Stimulated activated CD8-positive, alpha-beta memory T cell treated with anti-CD3 and anti-CD28 coated beads, Interleukin-12 subunit alpha, Interleukin-12 subunit beta, amount 100 ng/mL, for 1 hour (primary cell): Measurements from ENCODE around the gene NYAP1.
"Not testable (repeated sequence)": the region's sequence is repeated elsewhere in the genome, so short reads cannot be mapped to it uniquely, and the experiment has no call there.

Source experiments
- DNase-seq: peaks from one replicate; pipeline ENCODE4 v3.0.0-alpha.2; 2020; ENCODE audit warnings: low read depth

NYAP1 gene

DNA sequence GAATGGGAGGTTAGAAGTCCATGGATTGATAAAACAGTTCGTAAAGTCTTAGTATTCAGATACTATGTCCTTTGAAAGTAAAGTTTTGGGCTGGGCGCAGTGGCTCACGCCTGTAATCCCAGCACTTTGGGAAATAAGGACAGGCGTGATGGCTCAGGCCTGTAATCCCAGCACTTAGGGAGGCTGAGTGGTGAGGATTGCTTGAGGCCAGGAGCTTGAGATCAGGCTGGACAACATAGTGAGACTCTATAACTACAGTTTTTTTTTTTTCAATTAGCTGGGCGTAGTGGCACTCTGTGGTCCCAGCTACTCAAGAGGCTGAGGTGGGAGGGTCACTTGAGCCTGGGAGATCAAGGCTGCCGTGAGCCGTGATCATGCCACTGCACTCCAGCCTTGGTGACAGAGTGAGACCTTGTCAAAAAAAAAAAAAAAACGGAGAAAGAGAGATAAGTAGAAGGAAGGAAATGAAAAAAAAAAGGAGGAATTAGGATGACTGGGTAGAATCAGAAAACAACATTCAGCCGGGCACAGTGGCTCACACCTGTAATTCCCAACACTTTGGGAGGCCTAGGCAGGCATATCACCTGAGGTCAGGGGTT is 29.6 kb downstream of the NYAP1 start:
- no peak for DNase-seq

DNA sequence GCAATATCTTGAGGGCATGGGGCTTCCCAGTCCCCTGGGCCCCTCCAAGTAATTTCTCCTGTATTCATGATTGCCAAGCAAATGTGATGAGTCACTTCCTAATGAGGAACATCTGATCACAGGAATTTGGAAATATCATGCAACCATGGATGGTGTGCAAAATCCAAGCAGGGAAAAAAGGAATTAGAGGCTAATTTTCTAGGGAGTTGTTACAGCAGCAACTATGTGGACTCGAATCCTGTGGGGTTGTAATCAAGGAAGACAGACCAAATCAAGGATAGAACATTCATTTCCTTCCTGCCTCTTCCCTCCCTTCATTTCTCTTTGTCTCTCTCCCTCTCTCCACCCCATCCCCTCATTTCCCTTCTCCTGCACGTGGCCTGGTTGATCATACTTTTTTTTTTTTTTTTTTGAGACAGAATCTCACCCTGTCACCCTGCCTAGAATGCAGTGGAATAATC is 31.4 kb downstream of the NYAP1 start:
- DNase-seq: no peak

DNA sequence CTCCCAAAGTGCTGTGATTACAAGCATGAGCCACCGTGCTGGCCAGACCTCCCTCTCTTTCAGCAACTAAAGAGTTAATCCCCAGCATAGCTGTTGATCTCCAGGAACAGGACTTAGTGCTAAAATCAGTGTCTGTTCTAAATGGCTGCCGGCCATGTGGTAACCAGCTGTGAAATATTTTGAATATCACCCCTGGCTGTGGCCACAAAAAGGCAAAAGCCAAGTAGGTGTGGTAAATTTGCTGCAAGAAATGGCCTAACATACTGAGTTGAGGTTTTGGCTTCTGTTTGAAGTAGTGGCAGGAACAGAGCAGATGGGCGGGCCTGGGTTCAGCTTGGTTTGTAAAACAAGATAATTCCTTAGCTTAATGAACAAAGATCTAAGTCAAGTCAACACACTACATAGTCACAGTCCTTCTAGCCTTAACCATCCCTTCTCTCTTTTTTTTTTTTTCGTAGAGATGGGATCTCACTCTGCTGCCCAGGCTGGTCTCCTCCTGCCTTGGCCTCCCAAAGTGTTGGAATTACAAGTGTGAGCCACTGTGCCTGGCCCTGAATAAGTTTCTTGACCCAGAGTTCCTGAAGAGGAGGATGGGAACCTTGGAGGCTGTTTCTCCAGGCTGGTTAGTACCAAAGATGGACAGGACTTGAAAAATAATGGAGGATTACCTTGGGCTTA is 32.5 kb downstream of the NYAP1 start:
- peak; percentile 25 for DNase-seq

DNA sequence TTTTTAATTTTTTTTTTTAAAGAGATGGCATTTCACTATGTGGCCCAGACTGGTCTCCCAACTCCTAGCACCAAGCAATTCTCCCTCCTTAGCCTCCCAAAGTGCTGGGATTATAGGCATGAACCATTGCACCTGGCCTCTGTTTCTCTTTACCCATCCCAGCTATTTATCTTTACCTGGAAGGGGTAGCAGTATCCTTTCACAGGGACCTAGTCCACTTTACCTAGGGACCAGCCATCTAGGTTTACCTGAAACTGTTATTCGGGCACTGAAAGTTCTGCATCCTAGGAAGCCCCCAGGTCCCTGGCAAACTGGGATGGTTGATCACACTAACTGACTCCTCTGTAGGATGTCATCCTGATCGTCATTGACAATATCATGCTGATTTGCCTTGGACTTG is 33.6 kb downstream of the NYAP1 start:
- no peak for DNase-seq

DNA sequence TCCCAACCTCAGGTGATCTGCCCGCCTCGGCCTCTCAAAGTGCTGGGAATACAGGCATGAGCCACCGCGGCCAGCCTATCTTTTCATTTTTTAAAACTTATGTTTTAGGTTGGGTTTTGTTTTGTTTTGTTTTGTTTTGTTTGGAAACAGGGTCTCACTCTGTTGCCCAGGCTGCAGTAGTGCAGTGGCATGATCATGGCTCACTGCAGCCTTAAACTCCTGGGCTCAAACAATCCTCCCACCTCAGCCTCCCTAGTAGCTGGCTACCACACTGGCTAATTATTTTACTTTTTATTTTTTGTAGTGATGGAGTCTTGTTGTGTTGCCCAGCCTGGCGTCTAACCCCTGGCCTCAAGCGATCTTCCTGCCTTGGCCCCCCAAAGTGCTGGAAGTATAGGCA is 35.9 kb downstream of the NYAP1 start:
- no peak for DNase-seq

DNA sequence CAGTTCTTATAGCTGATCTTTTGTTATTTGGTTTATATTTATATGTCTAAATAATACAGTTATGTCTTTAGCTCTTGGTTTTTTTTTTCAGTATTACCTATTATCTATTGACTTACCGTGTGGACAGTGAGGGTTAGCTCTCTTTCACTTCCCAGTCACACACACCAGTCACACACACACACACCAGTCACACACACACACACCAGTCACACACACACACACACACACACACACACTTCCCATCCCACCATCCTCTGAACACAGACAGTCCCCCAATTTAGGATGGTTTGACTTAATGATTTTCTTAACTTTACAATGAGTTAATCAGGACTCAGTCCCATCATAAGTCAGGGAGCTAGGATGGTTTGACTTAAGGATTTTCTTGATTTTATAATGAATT is 36.4 kb downstream of the NYAP1 start:
- no peak for DNase-seq

DNA sequence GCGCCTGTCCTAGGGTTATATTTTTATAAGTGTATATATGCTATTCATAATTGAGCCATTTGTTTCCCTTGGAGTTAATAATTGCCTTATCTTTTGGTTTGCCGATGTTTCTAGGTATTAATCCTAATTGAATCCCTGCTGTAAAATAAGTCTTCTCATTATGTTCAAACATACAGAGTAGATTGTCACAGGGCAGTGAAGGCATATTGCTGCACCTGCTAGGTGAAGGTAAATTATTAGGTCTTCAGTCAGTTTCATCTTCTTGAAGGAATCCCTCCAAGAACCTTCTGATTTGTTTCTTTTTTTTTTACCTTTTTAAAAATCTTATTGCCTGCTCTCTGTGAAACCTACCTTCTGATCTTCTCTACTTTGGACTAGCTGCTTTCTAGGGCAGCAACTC is 37.3 kb downstream of the NYAP1 start:
- no peak for DNase-seq

DNA sequence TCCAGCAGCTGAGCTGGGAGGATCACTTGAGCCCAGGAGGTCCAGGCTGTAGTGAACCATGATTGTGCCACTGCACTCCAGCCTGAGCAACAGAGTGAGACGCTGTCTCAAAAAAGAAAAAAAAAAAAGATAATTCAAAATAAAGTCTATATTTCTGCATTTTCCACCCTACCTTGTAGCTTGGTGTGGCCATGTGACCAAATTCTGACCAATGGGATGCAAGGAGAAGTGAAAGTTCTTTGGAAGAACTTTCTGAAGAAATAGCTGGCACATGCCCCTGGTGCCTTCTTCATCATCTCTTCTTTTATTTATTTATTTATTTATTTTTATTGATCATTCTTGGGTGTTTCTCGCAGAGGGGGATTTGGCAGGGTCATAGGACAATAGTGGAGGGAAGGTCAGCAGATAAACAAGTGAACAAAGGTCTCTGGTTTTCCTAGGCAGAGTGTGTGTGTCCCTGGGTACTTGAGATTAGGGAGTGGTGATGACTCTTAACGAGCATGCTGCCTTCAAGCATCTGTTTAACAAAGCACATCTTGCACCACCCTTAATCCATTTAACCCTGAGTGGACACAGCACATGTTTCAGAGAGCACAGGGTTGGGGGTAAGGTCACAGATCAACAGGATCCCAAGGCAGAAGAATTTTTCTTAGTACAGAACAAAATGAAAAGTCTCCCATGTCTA is 38.3 kb downstream of the NYAP1 start:
- DNase-seq: not testable (repeated sequence)

DNA sequence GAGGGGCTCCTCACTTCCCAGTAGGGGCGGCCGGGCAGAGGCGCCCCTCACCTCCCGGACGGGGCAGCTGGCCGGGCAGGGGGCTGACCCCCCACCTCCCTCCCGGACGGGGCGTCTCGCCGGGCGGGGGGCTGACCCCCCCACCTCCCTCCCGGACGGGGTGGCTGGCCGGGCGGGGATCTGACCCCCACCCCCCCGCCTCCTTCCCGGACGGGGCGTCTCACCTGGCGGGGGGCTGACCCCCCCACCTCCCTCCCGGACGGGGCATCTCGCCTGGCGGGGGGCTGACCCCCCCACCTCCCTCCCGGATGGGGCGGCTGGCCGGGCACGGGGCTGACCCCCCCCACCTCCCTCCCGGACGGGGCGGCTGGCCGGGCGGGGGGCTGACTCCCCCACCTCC is 39.5 kb downstream of the NYAP1 start:
- DNase-seq: not testable (repeated sequence)

DNA sequence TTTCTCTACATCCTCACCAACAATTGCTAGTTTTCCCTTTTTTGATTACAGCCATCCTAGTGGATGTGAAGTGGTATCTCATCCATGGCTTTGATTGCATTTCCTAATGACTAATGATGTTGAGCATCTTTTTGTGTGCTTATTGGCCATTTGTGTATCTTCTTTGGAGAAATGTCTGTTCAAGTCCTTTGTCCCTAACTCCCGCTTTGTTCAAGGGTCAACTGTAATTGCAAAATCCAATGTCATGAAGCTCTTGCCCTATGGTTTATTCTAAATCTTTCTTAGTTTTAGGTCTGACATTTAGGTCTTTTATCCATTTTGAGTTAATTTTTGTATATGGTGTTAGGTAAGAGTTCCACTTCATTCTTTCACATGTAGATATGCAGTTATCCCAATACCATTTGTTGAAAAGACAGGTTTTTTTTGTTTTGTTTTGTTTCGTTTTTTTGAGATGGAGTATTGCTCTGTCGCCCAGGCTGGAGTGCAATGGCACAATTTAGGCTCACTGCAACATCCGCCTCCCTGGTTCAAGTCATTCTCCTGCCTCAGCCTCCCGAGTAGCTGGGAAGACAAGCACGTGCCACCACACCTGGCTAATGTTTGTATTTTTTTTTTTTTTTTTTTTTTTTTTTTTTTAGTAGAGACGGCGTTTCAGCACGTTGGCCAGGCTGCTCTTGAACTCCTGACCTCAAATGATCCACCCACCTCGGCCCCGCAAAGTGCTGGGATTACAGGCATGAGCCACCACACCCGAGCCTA is 44.6 kb downstream of the NYAP1 start:
- not testable (repeated sequence) for DNase-seq

DNA sequence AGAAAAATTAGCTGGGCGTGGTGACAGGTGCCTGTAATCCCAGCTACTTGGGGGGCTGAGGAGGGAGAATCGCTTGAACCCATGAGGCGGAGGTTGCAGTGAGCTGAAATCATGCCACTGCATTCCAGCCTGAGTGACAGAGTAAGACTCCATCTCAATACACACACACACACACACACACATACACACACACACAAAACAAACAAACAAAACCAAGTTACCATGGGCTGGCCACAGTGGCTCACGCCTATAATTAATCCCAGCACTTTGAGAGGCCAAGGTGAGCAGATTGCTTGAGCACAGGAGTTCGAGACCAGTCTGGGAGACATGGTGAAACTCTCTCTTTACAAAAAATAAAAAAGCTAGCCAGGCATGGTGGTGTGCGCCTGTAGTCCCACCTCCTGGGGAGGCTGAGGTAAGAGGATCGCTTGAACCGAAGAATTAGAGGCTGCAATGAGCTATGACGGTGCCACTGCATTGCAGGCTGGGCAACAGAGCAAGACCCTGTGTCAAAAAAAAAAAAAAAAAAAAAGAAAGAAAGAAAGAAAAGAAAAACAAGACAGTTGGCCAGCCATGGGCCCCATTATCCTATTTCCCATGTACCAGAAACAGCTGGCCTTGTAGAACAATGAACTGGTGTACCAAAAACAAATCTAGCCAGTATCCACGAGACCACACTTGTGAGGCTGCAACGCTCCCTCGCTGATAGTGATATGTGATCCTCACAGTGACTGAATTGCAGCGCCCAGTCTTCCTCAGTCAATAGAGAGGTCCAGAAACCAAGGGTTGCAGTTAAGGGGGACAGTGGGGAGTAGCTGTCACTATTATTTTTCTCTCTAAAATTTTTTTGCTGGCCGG is 48.7 kb downstream of the NYAP1 start:
- DNase-seq: no peak

DNA sequence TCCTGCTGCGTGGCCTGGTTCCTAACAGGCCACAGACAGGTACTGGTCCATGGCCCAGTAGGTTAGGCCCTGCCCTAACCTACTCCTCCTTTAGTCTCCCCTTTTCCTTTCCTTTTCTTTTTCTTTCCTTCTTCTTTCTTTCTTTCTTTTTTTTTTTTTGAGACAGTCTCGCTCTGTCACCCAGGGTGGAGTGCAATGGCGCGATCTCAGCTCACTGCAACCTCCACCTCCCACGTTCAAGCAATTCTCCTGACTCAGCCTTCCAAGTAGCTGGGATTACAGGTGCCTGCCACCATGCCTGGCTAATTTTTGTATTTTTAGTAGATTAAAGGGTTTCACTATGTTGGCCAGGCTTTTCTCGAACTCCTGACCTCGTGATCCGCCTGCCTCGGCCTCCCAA is 52.3 kb downstream of the NYAP1 start:
- DNase-seq: not testable (repeated sequence)

DNA sequence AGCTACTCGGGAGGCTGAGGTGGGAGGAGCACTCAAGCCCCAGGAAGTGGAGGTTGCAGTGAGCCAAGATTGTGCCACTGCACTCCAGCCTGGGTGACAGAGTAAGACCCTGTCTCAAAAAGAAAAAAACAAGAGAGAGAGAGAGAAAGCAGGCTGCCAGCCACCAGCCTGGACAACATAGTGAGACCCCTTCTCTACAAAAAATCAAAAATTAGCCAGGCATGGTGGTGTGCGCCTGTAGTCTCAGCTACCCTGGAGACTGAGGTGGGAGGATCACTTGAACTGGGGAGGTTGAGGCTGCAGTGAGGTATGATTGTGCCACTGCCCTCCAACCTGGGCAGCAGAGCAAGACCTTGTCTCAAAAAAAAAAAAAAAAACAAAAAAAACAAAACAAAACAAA is 53.0 kb downstream of the NYAP1 start:
- DNase-seq: not testable (repeated sequence)

DNA sequence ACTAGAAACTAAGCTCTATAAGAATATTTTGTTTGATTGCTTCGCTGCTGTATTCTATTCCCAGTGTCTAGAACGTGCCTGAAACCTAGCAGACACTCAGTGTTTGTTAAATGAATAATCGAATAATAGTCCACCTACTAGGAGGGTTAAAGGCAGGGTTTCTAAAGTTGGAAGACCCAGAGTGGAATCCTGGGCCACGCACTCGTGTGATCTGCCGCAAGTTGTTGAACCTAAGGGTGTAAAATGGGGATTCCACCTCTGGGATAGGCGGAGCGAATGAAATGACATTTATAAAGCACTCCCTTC is 54.6 kb downstream of the NYAP1 start:
- DNase-seq: no peak

DNA sequence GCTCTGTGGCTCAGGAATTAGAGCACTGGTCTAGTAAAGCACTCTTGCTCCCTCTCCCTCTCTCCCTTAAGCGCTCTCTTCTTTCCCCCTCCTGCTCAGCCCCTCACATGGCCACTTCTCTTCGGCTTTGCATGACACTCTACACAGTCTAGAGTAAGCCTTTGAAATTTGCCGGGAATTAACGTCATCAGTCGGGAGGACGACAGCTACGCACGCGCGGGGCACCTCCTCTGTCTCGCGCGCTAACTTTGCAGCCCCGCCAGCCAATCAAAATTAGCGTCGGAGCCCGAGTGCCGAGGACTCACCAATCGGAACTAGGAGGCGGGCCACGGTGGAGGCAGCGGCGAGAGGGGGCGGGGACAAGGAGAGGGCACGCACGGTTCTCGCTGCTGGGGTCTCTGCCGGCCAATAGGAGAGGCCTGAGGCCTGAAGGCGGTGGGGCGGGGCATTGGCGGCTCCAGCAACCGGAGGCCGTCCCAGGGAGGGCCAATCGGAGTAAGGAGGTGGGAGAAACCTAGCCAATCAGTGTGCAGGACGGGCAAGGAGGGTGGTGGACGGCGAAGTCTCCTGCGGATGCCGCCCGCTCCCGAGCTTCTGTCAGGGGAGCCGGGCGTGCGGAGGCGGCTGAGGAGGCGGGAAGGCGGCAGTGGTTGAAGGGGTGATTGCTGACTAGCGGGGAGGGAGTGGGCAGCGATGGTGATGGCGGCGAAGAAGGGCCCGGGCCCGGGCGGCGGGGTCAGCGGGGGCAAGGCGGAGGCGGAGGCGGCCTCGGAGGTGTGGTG is 55.1 kb downstream of the NYAP1 start, which contains the start of gene AGFG2:
Gene AGFG2 (plus strand): TSS at position 550 of the 782 bp plus-strand sequence. CDS start 144 bp downstream, at position 694.
- DNase-seq: peak; percentile 100

DNA sequence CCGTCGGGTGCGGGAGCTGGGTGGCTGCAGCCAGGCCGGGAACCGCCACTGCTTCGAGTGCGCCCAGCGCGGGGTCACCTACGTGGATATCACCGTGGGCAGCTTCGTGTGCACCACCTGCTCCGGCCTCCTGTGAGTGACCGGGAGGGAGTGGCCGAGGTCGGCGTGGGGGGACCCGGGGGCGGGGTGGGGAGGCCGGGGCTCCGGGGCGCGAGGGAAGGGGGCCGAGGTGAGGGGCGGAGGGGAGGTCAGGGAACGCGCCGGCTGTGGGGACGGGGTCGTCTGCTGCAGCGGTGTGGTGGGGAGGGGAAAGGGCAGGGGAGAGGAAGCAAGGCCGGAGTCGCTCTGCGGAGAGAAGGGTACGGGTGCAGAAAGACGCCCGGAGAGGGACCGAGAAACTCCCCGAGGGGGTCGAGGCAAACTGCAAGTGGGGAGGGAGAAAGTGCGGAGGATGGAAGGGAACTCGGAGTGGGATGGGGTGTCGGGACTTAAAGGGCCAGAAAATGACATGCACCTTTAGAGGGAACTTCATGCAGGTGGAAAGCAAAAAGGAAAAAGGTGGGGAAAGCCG is 55.8 kb downstream of the NYAP1 start:
- DNase-seq: no peak

DNA sequence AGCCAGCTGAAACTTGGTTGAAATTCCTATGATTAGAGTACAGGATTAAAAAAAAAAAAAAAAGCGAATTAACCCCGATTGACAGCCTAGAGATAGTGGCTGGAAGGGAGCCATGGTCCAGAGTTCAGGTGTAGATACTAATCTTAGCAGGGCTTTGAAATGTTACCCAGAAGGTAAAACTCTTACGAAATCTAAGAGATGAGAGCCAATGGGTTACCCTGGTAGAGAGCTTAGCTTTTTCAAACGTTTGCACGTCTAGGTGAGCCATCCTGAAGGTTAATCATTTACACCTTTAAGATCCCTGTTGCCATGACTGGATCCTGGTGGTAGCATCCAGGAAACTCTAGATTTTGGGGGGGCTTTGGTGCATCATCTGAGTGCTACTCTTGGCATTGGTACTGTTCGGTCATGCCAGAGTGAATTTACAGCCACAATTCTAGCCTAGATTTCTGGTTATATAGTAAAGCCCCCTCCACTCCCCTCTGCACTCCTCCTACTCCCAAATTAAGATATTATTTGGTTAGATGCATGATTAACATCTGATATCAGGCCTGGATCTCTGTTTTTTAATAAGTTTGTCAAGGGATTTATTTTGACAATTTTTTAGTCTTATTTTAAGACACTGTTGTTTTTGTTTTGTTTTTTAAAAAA is 56.5 kb downstream of the NYAP1 start:
- DNase-seq: no peak

DNA sequence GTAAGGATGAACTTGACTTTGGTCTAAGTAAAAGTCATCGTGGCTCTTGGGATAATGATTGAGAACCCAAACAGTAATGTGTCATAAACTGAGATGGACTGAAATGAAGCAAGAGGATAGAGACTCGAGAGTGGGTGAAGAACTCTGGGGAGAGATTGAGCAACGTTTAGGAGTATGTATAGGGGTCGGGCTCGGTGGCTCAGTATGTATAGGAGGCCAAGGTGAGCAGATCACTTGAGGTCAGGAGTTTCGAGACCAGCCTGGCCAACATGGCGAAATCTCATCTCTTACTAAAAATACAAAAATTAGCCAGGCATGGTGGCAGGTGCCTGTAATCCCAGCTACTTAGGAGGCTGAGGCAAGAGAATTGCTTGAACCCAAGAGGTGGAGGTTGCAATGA is 57.6 kb downstream of the NYAP1 start:
- DNase-seq: not testable (repeated sequence)

DNA sequence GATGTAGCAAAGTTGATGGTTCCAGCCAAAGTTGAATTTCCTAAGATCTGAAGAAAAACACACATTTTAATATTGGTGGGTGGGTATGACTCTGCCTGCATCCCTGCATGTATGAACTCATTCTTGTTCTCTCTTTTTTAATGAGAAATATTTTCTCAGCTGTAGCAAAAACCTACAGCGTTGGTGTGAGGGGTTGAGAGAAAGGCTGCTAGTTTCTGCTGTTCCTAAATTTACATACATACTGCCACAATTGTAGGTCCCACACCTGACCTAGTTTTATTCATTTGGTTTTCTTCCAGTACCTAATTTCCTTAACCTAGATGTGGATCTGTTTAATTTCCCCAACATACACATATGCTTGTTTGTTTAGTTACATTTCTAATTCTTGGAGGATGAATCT is 59.9 kb downstream of the NYAP1 start:
- no peak for DNase-seq

DNA sequence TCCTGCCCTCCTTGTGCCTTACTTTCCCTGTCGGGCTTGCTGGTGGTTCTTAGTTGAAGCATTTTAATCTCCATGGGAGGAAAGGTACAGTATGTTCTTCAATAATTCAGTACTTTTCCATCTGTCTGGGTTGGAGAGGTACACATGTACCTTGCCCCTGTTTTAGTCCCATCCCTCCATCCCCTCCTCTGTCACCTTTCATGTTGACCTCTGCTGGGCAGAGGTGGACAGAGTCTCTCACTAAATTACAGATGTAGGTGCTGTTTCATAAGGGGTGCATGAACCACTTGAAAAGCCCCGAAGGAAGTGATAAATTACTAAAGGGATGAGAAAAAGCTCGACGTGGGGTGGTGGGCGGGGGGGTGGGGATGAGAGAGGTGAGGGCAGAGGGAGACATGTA is 60.7 kb downstream of the NYAP1 start:
- DNase-seq: no peak
